Measurements from ENCODE around the gene HVCN1.
"Not testable (repeated sequence)": the region's sequence is repeated elsewhere in the genome, so short reads cannot be mapped to it uniquely, and the experiment has no call there.

HVCN1 gene

GRCh38 chr12:110688446-110689280 is at the start of gene HVCN1:
Gene HVCN1 (minus strand): TSS chr12:110689115. CDS start chr12:110683245, 5,870 bp downstream.
- DNase-seq = no peak

DNA sequence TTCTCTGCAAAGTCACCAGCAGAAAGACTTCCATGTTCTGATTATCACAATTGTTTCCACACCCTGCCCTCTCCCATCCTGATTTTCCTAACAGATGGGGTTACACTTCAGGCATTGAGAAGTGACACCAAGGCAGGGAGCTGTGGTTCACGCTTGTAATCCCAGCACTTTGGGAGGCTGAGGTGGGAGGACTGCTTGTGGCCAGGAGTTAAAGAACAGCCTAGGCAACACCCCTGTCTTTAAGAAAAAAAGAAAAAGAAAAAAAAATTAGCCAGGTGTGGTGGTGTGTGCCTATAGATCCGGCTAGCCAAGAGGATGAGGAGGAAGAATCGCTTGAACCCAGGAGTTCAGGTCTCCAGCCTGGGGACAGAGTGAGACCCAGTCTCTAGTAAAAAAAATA is 48.6 kb upstream of the HVCN1 start:
- DNase-seq = no peak

GRCh38 chr12:110737016-110737415 is 48.1 kb upstream of the HVCN1 start:
- DNase-seq = not testable (repeated sequence)

DNA sequence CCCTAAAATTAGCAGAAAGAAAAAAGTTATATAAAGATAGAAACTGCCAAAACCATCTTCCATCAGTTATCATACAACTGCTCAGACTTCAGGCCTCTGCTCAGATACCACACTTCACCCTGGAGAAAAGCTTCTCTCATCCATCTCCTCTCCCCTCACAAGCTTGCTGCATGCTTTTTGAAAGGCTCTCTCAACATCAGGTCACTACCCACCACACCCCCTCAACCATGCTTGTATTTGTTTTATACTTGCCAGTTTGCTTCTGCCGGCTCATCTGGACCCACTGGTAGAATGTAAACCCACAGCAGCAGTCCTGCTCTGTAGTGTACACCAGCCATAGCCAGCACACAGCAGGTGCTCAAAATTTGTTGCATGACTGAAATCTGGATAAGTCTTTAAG is 45.0 kb upstream of the HVCN1 start:
- DNase-seq = no peak

DNA sequence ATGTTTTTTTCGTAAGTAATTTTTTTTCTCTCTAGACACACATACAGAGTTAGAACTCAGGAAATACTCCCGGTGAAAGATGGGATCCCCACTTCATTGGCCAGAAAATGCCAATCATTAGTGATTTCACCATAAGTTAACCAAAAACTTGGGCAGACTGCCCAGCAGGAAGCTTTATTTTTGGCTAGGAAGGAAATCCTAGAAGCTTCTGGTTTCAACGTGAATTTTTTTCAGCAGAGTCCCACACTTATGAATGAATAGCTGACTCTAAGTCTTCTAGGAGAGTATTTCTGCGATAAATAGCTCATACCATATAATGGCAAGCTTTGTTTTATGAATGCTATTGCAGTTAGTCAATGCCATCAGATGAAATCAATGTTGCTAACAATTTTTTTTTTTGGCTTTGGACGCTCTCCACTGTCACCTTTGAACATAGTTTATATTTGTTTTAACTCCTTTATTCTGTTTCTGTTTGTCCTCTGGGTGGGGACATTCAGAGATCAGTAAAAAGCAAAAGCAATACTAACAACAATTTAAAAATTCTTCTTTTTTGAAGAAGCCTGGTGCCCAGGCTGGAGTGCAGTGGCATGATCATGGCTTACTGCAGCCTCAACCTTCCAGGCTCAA is 44.3 kb upstream of the HVCN1 start:
- no peak for DNase-seq

- DNase-seq = no peak
Measured at GRCh38 chr12:110732572-110732971, 43.7 kb upstream of the HVCN1 start.

DNA sequence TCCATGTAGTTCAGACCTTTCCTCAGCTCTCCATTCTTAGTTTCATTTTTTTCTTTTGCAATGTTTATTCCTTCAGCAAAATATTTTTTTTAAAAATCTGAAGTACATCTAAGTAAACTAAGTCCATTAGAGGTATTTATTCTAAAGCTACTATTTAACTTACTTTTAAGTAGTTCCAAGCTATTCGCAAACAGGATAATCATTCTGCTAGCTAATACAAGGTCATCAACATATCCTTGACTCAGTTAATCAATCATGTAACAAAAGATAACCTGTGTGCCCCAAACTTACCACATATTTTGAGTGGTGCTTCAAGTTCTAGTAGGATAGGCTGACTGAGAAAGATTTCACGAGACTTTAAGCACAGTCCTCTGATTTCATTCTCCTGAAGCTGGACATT is 42.6 kb upstream of the HVCN1 start:
- no peak for DNase-seq

- DNase-seq = no peak
Measured at GRCh38 chr12:110728628-110729027, 39.7 kb upstream of the HVCN1 start.

- DNase-seq = no peak
Measured at GRCh38 chr12:110726708-110727369, 37.9 kb upstream of the HVCN1 start.

- no peak for DNase-seq
Measured at GRCh38 chr12:110726028-110726427, 37.1 kb upstream of the HVCN1 start.

DNA sequence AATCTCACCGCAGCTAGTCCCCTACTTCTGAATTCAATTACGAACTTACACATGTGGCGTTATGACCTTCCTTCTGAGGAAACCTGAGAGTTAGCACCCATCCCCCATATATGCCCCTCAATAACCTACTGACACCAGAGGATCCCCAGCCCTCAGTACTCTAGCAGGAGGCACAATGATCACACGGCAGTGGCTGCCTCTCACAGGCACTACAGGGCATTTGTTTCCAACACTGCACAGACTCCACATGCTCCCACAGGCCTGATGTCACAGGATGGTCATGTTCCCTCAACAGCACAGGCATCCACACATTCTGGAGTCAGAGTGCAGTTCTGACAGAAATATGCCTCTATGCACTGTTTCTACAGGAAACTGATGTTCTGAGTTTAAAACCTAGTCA is 36.4 kb upstream of the HVCN1 start:
- no peak for DNase-seq

DNA sequence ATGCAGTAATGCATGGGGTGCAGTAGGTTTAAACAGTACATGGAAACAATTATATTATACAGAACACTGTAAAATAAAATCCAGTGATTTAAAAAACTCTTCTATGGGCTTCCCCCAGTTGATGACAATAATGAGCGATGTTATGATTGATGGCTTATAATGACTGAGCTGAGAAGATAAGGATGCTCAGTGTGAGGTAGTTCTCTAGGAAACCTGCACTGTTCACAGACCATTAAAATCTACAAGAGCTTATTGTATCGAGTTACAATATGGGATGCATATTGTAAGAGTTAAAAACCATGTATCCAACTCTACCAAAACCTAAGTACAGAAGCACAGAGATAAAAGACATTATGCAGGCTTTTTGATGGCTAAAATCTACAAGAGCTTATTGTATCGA is 34.0 kb upstream of the HVCN1 start:
- DNase-seq = not testable (repeated sequence)

DNA sequence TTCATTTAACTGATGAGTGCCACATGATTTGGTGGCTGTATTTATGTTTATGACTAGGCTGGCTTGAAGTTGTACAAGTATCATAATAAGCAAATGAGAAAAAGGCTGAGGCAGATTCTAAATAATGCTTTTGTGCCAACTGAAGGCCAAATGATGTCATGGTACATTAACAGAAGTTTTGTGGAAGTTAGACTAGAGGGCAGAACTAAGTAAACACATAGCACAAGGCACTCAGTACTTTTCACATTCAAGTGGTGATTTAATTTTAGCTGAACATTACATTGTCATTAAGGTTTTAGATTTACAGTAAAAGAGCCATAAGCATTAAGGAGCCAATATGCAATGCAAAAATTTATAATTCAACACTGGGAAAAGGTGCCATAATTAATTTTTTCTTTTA is 32.7 kb upstream of the HVCN1 start:
- no peak for DNase-seq

DNA sequence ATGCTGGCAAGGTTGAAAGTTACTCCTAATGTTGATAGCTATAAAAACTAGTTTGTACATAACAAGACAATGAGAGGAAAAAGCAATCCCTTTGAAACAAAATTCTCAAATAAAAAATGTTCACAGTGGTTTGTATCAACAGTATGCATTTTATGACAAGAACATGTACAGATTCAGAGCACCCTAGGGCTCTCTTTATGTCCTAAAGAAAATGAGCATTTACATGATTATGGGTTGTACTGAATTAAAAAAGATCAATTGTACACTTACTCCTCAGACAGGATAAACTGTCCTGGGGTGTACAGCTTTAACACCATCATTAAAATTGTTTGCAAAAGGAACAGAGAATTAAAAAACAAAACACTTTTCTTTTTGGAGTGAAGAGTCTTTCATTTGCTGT is 31.6 kb upstream of the HVCN1 start:
- no peak for DNase-seq

GRCh38 chr12:110718222-110718908 is 29.4 kb upstream of the HVCN1 start:
- no peak for DNase-seq

- no peak for DNase-seq
Measured at GRCh38 chr12:110717037-110717436, 28.1 kb upstream of the HVCN1 start.

GRCh38 chr12:110708917-110709316 is 20.0 kb upstream of the HVCN1 start:
- no peak for DNase-seq

GRCh38 chr12:110705309-110705708 is 16.4 kb upstream of the HVCN1 start:
- DNase-seq = no peak

DNA sequence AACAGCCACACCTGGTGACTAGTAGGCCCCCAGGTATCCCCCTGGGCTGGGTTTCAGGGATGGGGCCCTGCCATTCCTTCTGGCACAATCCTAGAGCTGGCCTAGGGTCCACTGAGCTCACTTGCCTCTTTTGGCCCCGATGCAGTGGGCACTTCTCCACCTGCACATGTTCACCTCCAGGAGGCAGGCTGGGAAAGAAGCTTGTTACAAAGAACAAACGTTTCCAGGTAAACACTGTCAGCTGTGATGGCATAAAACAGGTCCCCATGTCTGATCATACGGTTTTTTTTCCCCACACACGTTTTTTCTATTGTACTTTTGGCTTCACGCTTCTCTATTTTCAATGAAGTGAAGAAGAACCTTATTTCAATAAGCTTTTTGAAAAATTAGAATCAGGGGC is 15.8 kb upstream of the HVCN1 start:
- DNase-seq = no peak

GRCh38 chr12:110704231-110704630 is 15.3 kb upstream of the HVCN1 start:
- no peak for DNase-seq

DNA sequence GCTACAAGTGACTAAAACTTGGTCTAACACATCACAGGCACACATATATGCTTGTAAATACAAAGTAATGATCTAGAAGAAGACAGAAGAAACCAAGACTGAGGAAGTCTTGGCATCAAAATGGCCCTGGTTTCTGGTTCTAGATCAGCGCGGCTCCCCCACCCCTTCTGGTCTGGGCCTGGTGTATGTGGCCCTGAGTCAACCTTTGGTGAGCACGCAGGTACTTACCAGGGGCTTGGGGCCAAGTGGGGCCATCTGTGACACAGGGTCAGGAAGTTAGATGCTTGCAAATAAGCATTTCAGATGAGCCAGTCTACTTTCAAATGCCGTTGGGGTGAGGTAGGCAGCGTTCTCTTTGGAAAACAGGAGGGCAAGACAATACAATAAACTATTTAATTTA is 13.2 kb upstream of the HVCN1 start:
- no peak for DNase-seq

GRCh38 chr12:110699591-110700445 is 10.9 kb upstream of the HVCN1 start:
- no peak for DNase-seq

All from NCI-H2171 (cell line).